ENCODE data around the gene ANKRD55. TPM values are rescaled to one million over a fixed set of nuclear protein-coding genes. Genes with fewer than 3 reads are reported as not detected.
"Not testable (repeated sequence)": the region's sequence is repeated elsewhere in the genome, so short reads cannot be mapped to it uniquely, and the experiment has no call there.

ANKRD55 gene
- polyA plus RNA-seq, 4 donors: 0.75 to 1.8 (median 1.2) TPM

DNA sequence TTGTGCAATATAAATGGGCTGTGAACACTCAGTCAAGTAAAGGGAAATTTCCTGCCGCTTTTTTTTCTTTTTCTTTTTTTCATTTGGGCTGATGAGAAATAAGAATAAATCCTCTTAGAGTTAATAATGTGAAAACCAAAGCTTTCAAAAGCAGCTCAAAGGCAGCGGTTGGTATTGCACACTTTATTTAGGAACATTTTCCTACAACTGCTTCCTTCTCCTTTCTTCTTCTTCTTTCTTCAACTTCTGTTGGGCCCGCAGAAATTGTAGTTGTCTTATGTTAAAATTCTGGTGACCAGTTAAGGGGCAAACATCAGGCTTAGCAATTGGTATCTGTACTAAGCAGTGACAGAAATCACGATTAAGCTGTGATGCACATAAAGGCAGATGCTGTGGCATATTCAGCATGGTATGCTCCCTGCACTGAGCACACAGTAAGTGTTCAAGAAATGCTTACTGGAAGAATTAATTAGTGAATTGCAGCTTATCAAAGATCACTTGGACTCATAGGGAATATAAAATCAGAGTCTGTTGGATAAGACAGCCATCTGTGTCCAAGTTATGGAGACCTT, 85.4 kb downstream of the ANKRD55 start:
- DNase-seq (ENCODE audit: low read depth in 4 of 4, low spot score in 3 of 4): no peak

- DNase-seq (ENCODE audit: low read depth in 4 of 4, low spot score in 3 of 4): no peak
Measured at GRCh38 chr5:56147106-56147505, 86.0 kb downstream of the ANKRD55 start.

DNA sequence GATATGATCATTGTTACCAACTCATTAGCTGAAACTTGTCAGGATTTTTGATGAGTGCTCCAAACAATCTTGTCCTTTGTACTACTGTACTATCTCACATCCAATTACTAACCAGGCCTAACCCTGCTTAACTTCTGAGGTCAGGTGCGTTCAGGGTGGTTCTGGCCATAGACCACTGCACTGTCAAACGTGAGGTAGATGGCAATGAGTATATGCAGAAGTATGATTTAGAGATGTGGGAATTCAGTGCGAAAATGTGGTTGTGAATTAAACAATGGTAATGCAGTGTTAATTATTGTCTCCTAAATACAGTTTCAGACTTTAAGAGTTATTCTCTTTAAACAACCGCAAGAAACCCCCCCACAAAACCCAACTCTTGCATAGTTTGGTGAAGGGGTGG, 86.5 kb downstream of the ANKRD55 start:
- no peak for DNase-seq (ENCODE audit: low read depth in 4 of 4, low spot score in 3 of 4)

GRCh38 chr5:56145511-56145910, 87.6 kb downstream of the ANKRD55 start:
- no peak for DNase-seq (ENCODE audit: low read depth in 4 of 4, low spot score in 3 of 4)

DNA sequence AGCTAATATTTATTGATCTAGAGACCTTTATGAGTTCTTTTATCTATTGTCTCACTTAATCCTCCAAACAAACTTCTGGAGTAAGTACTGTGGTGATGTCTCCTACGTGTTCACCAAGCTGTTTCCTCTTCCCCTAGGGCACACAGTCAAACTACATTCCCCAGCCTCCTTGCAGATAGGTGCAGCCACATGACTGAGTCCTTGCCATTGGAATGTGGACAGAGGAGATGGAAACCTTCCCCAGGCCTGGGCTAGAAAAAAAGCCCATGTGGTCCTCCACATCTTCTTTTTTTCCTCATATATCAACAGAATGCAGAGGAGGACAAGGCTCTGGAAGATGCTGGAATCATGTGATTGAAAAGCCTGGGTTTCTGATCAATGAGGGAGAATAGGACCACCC, 88.0 kb downstream of the ANKRD55 start:
- DNase-seq (ENCODE audit: low read depth in 4 of 4, low spot score in 3 of 4): no peak

- no peak for DNase-seq (ENCODE audit: low read depth in 4 of 4, low spot score in 3 of 4)
Measured at GRCh38 chr5:56144211-56144610, 88.9 kb downstream of the ANKRD55 start.

DNA sequence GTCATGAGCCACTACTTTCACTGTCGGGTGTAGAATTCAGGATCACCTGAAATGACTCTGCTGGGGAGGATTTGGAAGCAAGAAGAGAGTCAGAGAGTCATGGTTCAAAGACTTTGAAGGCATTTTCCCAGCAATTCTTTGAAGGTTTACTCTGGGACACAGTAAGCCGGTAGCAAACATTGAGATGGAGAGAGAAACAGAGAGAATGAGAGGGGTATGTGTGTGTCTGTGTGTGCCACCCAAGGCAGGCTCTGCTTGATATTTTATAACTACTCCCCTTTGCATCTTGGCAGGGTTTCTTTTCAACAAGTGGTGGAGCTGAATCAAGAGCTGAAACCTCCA, 89.8 kb downstream of the ANKRD55 start:
- DNase-seq (ENCODE audit: low read depth in 4 of 4, low spot score in 3 of 4): no peak

- no peak for DNase-seq (ENCODE audit: low read depth in 4 of 4, low spot score in 3 of 4)
Measured at GRCh38 chr5:56142614-56143372, 90.3 kb downstream of the ANKRD55 start.

DNA sequence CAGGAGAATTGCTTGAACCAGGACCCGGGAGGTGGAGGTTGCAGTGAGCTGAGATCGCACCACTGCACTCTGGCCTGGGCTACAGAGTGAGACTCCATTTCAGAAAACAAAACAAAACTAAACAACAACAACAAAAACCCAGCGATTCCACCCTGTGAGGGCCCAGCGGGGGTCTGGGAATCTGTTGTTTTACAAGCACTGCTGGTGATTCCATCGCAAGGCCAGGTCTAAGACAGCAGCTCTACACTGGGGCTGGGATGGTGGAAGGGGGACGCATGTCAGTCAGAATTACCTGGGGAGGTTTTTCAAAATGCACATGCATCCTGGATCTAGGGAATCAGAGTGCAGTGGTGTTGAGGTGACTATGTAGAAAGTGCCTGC, 90.9 kb downstream of the ANKRD55 start:
- DNase-seq (ENCODE audit: low read depth in 4 of 4, low spot score in 3 of 4): no peak

DNA sequence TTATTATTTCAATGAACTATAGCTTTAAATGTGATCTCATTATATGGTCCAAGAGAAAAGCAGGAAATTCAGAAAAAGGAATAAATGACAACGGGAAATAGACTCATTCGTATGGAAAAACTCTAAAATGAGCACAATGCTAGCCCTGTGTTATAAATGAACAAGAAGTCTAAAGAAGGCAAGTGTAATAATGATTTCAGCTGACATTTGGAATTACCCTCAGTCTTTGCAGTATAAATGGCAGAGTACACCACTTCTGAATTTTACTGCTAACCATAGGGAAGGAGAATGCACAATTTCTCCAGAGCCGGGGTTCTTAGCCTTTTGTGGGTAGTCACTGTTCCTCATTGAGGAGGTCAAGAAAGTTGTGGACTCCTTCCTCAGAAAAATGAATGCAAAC, 93.1 kb downstream of the ANKRD55 start:
- DNase-seq (ENCODE audit: low read depth in 4 of 4, low spot score in 3 of 4): no peak

GRCh38 chr5:56130664-56131063, 102.5 kb downstream of the ANKRD55 start:
- DNase-seq (ENCODE audit: low read depth in 4 of 4, low spot score in 3 of 4): no peak

DNA sequence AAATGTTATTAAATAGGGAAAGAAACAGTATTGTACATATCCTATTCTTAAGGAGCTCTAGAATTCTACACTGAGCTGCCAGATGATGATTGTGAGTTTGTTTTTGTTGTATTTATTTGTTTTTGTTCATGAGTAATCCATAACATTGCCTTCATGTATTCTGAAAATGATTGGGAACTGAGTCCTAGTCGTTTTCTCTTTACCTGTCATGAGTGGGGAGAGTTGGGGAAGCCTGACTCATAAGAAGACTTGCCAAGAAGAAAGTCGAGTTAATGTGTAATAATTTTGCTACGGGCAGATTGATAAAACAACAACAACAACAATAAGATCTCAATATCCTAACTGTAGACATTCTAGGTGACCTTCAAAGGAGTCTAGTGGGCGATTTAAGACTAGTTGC, 103.8 kb downstream of the ANKRD55 start:
- no peak for DNase-seq (ENCODE audit: low read depth in 4 of 4, low spot score in 3 of 4)

DNA sequence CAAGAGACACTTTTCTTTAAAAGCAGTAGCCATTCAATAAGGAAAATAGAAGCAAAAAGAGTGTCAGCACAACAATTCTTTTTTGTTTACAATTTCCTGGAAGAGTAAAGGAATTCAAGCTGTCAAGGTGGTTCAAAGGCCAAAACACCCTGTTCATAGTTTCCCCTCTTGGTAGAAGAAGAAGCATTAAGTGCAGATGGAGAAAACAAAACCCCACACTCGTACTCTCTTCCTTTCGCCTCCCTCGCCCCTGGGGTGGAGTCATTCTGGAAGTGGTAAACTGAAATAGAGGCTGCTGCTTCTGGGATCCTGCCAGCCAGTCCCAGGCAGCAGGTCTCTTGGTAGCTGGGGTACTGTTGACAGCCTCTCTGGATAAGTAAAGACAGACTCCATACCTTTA, 105.0 kb downstream of the ANKRD55 start:
- DNase-seq (ENCODE audit: low read depth in 4 of 4, low spot score in 3 of 4): no peak

GRCh38 chr5:56126487-56127179, 106.5 kb downstream of the ANKRD55 start:
- no peak for DNase-seq (ENCODE audit: low read depth in 4 of 4, low spot score in 3 of 4)

DNA sequence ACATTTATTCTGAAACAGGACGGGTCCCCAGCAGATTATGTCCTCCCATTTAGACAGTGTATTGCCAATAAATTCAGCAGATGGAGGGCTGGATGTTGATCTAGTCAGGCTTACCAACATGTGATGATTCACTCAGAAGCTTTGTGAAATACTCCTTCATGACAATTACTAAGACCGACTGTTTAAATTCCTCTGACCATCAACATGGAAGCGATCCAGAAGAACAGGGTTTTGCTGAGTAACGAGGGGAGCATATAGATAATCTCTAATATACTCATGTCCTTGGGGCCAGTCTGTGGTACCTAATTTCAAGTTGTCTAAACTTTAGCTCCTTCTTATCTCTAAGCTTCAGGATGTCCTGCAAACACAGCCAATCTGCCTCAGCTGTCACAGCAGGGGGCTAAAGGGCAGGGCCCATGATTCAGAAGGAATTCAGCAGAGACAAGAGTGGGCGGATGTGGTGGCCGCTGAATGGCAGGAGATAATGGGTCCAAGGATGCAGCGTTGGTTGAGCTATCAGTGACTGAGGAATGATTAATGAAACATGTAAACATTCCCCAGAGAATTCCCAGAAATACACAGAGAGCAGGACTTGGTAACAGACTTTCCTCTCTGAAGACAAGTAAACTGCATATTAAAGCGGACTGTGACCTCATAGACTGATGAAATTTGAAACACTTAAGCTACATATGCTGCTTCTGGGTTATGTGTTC, 109.4 kb downstream of the ANKRD55 start:
- DNase-seq (ENCODE audit: low read depth in 4 of 4, low spot score in 3 of 4): peak in 2 of 4 donors; percentile 44 to 54

- not testable (repeated sequence) for DNase-seq (ENCODE audit: low read depth in 4 of 4, low spot score in 3 of 4)
Measured at GRCh38 chr5:56122360-56122985, 110.7 kb downstream of the ANKRD55 start.

DNA sequence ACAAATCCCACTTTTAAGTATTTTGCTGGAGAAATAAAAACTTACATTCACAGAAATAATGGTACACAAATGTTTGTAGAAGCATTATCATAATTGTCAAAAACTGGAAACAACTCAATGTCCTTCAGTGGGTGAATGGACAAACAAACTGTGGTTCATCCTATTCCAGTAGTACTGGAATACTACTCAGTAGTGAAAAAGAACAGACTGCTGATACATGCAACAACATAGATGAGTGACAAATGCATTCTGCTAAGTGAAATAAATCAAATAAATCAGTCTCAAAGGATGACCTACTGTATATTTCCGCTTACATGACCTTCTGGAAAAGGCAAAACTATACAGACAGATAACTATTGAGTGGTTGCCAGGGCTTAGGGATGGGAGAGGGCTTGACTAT, 114.1 kb downstream of the ANKRD55 start:
- no peak for DNase-seq (ENCODE audit: low read depth in 4 of 4, low spot score in 3 of 4)

- DNase-seq (ENCODE audit: low read depth in 4 of 4, low spot score in 3 of 4): no peak
Measured at GRCh38 chr5:56116599-56117141, 116.5 kb downstream of the ANKRD55 start.

- no peak for DNase-seq (ENCODE audit: low read depth in 4 of 4, low spot score in 3 of 4)
Measured at GRCh38 chr5:56115589-56115988, 117.5 kb downstream of the ANKRD55 start.

- no peak for DNase-seq (ENCODE audit: low read depth in 4 of 4, low spot score in 3 of 4)
Measured at GRCh38 chr5:56112526-56113121, 120.5 kb downstream of the ANKRD55 start.
